Hematopoietic multipotent progenitor cell treated with erythropoietin and hydrocortisone succinate and interleukin-3 and kit ligand, for 17 days (in vitro differentiated cells): ENCODE results near the gene AFG3L2.
A peak's percentile ranks its signal among the peaks of the same experiment; 100 is the strongest.

Experiments used
- DNase-seq: peaks from one replicate; pipeline ENCODE4 v3.0.0-alpha.2; 2015; ENCODE audit warnings: low spot score

AFG3L2 gene

GRCh38 chr18:12302391-12303147 is 74.5 kb downstream of the AFG3L2 start:
- DNase-seq, result peak; percentile 53

DNA sequence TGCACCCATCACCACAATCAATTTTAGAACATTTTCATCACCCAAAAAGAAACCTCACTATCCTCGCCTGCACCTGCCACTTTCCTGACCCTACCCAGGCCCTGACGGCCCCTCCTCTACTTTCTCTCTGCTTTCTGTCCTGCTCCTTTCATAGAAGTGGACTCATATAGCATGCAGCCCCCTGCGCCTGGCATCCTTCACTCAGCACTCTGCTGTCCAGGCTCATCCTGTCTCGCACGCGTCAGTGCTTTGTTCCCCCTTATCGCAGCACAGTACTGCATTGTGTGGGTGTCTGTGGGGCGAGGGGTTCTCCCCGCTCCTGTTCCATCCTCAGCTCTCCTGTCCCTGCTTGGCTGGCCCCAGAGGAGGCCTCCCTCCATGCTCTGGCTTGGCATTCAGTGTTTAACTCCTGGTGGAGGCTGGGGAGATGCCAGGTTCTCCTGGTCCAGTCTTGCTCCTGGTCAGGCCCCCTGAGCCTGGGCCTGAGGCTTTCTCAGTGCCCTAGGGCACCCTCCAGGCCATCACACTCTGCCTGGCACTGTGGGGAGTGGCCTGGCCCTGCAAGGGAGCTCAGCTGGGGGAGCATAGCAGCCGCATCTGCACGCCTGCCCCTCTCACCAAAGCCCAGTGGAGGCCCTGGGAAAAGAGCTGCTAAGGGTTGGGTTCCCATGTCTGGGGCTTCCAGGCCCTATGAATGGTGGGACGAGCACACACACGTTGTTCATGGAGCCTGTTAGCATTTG is 75.6 kb downstream of the AFG3L2 start:
- DNase-seq, result no peak

GRCh38 chr18:12299862-12300261 is 77.2 kb downstream of the AFG3L2 start:
- no peak for DNase-seq

DNA sequence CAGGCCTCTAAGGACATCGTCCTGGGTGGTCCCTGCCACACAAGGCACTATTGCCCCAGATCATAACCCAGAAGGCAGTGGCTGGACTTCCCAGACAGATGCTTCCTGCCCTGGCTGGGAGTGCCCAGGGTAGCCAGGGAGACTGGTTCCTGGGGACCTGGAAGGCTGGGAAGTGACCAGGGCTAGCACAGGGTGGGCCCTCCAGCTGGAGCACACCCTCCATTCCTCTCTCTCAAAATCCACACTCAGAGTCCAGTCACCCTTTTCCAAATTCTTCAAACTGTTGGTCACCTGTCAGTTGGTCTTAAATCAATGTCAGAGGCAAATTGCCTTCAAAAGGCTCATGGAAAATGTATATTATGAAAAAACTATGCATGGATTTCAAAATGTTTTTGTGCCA is 80.6 kb downstream of the AFG3L2 start:
- DNase-seq, result no peak

- DNase-seq, result no peak
Observed at GRCh38 chr18:12296087-12296403, 81.0 kb downstream of the AFG3L2 start.

DNA sequence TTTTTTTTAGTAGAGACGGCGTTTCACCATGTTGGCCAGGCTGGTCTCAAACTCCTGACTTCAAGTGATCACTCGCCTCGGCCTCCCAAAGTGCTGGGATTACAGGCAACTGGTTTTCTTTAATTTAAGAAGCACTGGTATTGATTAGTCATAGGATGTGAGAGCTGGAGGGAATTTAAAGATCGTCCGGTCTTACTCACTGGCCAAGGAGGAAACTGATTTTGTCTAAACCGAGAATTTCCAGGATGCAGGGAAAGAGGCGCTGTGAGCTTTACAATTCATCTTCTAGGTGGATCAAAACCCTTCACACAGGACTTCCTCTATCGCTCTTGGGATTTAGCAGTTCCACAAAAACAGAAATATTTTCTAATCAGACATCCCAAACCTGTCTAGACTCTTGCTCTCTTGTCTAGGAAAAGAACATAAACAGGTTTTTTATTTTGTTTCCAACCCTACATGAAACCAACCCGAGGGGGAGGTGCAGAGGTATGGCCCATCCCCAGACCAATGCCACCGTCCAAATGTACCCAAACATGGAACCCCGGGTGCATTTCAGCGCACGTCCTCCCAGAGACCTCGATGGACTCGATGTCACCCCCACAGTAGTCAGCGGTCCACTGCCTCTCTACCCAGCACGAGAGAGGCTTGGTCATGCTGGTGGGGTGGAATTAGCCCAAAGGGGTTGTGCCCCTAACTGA is 81.5 kb downstream of the AFG3L2 start:
- DNase-seq, result no peak

DNA sequence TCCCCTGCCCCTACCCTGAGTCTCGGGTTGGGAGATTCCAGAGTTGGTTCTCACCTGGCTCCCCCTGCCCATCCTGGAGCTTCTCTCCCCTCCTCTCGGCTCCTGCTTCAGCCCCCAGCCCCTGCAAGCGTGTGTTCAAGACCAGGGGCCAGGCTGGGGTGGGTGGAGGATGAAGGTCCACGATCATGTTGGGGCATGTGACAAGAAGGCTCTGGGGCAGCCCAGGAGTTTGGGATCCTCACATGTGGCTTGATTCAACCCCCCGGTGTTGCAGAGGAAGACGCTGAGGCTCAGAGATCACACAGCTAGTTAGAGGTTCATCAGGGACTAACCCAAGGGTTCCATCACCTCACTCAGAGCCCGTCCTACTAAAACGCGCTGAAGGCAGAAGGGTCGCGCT is 83.2 kb downstream of the AFG3L2 start:
- DNase-seq, result no peak

- DNase-seq, result no peak
Observed at GRCh38 chr18:12291690-12292089, 85.3 kb downstream of the AFG3L2 start.

GRCh38 chr18:12291161-12291560 is 85.9 kb downstream of the AFG3L2 start:
- DNase-seq, result no peak

GRCh38 chr18:12290086-12290485 is 86.9 kb downstream of the AFG3L2 start:
- no peak for DNase-seq

DNA sequence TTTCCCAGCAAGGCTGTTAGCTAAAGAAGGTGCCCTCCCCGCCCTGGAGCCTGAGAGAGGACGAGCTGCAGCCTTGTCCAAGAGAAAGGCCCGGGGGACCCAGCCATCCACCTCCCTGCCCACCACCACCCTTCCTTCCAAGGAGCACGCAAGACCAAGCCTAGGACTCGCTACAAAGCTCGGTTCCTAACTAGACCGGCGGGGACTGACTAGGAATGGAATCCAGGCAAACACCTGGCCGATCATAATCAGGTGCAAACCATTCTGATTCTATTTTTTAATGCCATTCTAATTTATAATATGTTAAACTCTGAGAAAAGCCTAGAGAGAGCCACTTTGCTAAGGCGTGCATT is 88.6 kb downstream of the AFG3L2 start:
- no peak for DNase-seq

- peak; percentile 18 for DNase-seq
Observed at GRCh38 chr18:12287684-12288402, 89.2 kb downstream of the AFG3L2 start.

GRCh38 chr18:12287131-12287681 is 89.8 kb downstream of the AFG3L2 start:
- no peak for DNase-seq

DNA sequence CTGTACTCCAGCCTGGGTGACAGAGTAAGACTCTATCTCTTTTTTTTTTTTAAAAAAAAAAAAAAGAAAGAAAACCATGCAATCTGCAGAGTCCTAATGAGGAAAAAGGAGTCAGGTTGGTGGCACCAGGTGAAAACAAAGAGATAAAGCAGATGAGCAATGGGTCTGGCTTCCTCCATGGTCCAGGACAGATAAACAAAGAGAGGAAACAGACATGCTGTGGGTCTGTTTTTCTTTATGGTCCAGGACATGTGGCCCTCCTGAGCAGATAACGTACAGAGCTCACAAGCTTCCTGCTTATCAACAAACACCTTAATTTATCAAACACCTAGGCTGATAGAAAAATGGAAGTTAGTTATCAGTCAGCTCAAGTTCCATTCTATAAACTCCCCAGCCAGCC is 93.4 kb downstream of the AFG3L2 start:
- no peak for DNase-seq

DNA sequence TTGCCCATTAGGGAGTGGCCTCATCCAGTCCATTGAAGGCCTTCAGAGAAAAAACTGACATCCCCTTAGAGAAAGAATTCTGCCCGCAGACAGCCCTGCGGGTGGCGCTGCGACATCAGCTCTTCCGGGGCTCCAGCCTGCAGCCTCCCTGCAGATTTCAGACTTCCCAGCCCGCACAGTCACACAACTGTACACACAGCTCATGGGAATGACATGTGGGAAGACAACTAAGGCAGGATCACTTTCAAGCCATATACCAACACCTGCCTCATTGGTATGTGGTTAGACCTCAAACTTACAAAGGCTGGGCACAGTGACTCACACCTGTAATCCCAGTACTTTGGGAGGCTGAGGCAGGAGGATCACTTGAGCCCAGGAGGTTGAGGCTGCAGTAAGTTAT is 93.8 kb downstream of the AFG3L2 start:
- DNase-seq, result peak; percentile 38

DNA sequence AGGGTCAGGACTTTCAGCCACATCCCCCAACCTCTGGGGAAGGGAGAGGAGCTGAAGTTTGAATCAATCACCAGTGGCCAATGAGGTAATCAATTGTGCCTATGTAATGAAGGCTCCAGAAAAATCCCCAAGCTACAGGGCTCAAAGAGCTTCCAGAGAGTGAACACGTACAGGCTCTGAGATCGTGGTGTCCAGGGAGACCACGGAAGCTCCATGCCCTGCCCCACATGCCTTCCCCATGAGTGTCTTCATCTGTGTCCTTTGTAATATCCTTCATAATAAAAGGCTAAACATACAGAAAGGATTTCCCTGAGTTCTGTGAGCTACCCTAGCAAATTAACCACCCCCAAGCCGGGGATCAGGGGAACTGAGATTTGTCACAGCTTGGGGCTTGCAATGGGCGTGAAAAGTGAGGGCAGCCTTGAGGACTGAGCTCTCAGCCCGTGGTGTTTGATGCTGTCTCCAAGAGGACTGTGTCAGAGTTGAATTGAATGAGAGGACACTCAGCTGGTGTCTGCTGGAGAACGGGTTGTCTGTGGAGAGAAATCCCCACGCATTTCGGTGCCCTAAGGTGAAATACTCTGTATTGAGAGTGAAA is 94.5 kb downstream of the AFG3L2 start:
- DNase-seq, result no peak

DNA sequence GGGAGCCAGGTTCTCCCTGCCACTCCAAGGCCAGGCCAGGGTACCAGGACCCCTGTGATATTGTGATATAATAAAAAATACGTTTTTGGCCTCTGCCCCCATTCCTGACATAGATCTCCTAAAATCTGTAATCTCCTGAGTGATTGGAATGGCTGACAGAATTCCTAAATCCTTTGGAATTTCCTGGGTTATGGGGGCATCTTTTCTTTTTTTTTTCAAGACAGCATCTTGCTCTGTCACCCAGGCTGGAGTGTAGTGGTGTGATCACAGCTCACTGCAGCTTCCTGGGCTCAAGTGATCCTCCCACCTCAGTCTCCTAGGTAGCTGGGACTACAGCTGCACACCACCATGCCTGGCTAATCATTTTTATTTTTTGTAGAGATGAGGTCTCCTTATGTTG is 95.2 kb downstream of the AFG3L2 start:
- no peak for DNase-seq

GRCh38 chr18:12279781-12280531 is 97.1 kb downstream of the AFG3L2 start:
- no peak for DNase-seq
